Measurements from ENCODE around the gene INTS1.

DNA sequence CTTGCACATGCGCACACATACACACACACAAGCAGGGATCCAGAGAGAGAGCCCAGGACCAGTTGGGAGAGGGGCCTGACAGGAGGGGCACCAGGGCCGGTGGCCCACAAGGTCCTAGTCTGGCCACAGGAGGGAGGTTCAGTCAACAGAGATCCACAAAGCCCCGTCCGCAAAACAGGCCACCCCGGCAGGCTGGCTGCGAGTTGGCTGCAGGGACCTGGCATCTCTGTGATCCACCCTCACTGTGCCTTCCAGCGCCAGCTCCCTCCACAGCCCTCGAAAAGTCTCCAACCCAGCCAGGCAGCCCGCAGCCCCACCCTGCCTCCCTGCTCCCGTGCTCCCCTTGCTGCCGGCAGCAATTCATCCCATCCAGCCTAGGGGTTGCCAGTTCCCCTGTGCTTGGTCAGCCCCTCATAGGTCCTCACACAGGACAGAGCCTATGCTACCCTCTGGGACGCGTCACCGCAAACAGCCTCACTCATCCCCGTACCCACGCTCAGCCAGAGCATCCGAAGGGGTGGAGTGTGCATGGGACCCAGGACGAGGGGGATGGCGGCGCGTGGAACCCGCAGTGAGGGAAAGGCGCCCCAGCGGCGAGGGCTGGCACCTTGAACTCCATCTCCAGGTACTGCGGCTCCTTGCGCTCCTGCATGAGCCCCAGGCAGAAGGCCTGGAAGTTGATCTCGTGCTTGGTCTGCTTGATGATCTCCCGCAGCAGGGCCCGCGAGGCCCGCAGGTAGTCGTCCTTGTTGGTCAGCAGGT, 7.5 kb downstream of the INTS1 start:
- TF ChIP-seq, protein P1, sequence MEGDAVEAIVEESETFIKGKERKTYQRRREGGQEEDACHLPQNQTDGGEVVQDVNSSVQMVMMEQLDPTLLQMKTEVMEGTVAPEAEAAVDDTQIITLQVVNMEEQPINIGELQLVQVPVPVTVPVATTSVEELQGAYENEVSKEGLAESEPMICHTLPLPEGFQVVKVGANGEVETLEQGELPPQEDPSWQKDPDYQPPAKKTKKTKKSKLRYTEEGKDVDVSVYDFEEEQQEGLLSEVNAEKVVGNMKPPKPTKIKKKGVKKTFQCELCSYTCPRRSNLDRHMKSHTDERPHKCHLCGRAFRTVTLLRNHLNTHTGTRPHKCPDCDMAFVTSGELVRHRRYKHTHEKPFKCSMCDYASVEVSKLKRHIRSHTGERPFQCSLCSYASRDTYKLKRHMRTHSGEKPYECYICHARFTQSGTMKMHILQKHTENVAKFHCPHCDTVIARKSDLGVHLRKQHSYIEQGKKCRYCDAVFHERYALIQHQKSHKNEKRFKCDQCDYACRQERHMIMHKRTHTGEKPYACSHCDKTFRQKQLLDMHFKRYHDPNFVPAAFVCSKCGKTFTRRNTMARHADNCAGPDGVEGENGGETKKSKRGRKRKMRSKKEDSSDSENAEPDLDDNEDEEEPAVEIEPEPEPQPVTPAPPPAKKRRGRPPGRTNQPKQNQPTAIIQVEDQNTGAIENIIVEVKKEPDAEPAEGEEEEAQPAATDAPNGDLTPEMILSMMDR (IDR thresholded peaks at IDR 0.05) = no peak
- no peak for TF ChIP-seq POLR2A (IDR thresholded peaks at IDR 0.05)
